ENCODE results near the gene AIFM3.
A peak's percentile ranks its signal among the peaks of the same experiment; 100 is the strongest.
"Not testable (repeated sequence)": the region's sequence is repeated elsewhere in the genome, so short reads cannot be mapped to it uniquely, and the experiment has no call there.

Gene AIFM3

GRCh38 chr22:20942203-20942902 lies 24.7 kb upstream of the AIFM3 start:
- not testable (repeated sequence) for FAIRE-seq

- FAIRE-seq: no peak
These were observed 23.7 kb upstream of the AIFM3 start for GRCh38 chr22:20943104-20943933.

- no peak for FAIRE-seq
These were observed 23.0 kb upstream of the AIFM3 start for GRCh38 chr22:20944042-20944441.

- no peak for FAIRE-seq
These were observed 21.5 kb upstream of the AIFM3 start for GRCh38 chr22:20945578-20945934.

GRCh38 chr22:20946080-20946986 lies 20.7 kb upstream of the AIFM3 start:
- no peak for FAIRE-seq

- FAIRE-seq: no peak
These were observed 20.1 kb upstream of the AIFM3 start for GRCh38 chr22:20946991-20947390.

GRCh38 chr22:20948450-20948849 lies 18.6 kb upstream of the AIFM3 start:
- FAIRE-seq: no peak

GRCh38 chr22:20948989-20949388 lies 18.1 kb upstream of the AIFM3 start:
- no peak for FAIRE-seq

- no peak for FAIRE-seq
These were observed 17.3 kb upstream of the AIFM3 start for GRCh38 chr22:20949698-20950183.

GRCh38 chr22:20951151-20951931 lies 15.7 kb upstream of the AIFM3 start:
- FAIRE-seq: peak; percentile 56

- FAIRE-seq: peak; percentile 77
These were observed 15.1 kb upstream of the AIFM3 start for GRCh38 chr22:20951932-20952380.

- FAIRE-seq: no peak
These were observed 14.3 kb upstream of the AIFM3 start for GRCh38 chr22:20952544-20953341.

GRCh38 chr22:20953342-20953608 lies 13.8 kb upstream of the AIFM3 start:
- no peak for FAIRE-seq

GRCh38 chr22:20953668-20954500 lies 13.2 kb upstream of the AIFM3 start:
- FAIRE-seq: no peak

GRCh38 chr22:20955548-20955947 lies 11.5 kb upstream of the AIFM3 start:
- FAIRE-seq: no peak

- FAIRE-seq: peak; percentile 94
These were observed 10.6 kb upstream of the AIFM3 start for GRCh38 chr22:20956258-20957101.

- no peak for FAIRE-seq
These were observed 9.9 kb upstream of the AIFM3 start for GRCh38 chr22:20957102-20957682.

GRCh38 chr22:20957683-20958431 lies 9.2 kb upstream of the AIFM3 start:
- peak; percentile 6 for FAIRE-seq

Measured in G401.6 (cell line).